Gastroesophageal sphincter (tissue), 3 donors: ENCODE results near the gene TSPAN19.

Experiments
- POLR2A ChIP-seq, 2 donors: fragments of 450-650 bp; IDR thresholded peaks; one replicate each; pipeline ENCODE4 v1.6.1; 2017; ENCODE audit warnings: antibody characterized with exemption in 2 of 2, mild to moderate bottlenecking in 2 of 2, moderate library complexity in 1 of 2
- POLR2AphosphoS5 ChIP-seq: sonication (generic); formaldehyde crosslinking; IDR thresholded peaks from one replicate; pipeline ENCODE4 v1.6.1; 2017; ENCODE audit warnings: antibody characterized with exemption
- TF ChIP-seq, protein P1 (sequence below), 4 experiments: fragments of 200-600 bp in 2 of 4; fragments of 450-650 bp in 2 of 4; sonication (generic) in 1 of 4; IDR thresholded peaks; one replicate each; pipeline ENCODE4 v1.5.1; 2017 to 2019; ENCODE audit warnings: antibody characterized with exemption in 4 of 4, mild to moderate bottlenecking in 2 of 4, moderate library complexity in 2 of 4

DNA sequence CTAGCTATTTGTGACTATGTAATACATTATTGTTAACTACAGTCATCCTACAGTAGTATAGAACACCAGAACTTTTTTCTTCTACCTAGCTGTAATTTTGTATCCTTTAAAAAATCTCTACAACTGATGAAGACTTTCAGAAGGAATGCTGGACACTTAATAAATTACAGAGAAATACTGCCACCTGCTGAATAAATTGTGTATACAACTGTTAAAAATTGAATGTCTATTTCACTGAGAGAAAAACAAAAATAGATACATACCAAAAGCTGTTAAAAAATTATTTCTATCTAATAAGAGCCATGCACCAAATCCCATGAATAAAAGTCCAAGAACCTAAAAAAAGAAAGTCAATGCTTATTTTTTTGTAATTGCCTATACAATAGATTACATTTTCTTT, 6.6 kb downstream of the TSPAN19 start:
- TF ChIP-seq, protein P1, sequence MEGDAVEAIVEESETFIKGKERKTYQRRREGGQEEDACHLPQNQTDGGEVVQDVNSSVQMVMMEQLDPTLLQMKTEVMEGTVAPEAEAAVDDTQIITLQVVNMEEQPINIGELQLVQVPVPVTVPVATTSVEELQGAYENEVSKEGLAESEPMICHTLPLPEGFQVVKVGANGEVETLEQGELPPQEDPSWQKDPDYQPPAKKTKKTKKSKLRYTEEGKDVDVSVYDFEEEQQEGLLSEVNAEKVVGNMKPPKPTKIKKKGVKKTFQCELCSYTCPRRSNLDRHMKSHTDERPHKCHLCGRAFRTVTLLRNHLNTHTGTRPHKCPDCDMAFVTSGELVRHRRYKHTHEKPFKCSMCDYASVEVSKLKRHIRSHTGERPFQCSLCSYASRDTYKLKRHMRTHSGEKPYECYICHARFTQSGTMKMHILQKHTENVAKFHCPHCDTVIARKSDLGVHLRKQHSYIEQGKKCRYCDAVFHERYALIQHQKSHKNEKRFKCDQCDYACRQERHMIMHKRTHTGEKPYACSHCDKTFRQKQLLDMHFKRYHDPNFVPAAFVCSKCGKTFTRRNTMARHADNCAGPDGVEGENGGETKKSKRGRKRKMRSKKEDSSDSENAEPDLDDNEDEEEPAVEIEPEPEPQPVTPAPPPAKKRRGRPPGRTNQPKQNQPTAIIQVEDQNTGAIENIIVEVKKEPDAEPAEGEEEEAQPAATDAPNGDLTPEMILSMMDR (IDR thresholded peaks at IDR 0.05) = peak in 3 of 4 experiments; percentile 32 to 55 (median 40)
- TF ChIP-seq POLR2A (IDR thresholded peaks at IDR 0.05) (no peak), POLR2AphosphoS5 (no peak)
